HG03108 (cell line): ENCODE results near the gene SWT1.

Experiments
- ATAC-seq: cut with Tn5 transposase; IDR thresholded peaks from one replicate; pipeline ENCODE4 v1.9.1; 2021; ENCODE audit warnings: moderate library complexity; ENCODE audit not compliant: unreplicated experiment

Gene SWT1

GRCh38 chr1:185284533-185285276, 127.7 kb downstream of the SWT1 start:
- no peak for ATAC-seq

DNA sequence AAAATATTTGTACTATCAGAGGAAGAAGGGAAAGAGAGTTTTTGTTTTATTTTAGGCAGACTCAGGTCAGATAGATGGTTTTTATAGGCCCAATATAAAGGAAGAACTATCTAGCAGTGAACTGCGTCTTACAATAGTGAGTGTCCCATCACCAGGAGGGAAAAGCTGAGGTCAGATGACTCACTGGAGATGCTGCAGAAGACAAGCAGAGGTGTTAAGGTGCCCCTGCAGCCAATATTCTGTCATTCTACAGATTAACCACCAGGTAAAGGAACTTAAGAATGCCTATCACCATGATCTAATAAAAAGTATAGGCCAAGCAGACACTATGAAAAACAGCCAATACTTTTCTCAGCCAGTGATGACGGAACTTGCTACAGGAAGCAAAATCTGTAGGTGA, 130.5 kb downstream of the SWT1 start:
- no peak for ATAC-seq

DNA sequence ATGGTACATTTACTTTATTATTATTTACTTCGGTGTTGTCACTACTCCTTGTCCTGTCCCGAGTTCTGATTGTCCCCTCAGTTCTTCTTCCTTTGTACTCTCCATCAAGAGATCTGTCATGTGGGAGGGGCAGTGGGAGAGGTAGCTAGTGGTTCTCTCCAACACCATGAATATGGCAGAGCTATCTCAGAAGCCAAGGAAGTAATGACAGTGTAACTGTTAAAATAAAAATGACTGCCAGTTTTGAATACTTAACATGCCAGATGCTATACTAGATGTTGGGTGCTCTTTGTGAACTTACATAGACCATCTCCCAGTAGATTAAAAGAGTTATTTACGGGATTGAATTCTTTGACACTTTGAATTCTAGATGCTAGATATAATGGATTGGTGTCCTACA, 131.5 kb downstream of the SWT1 start:
- no peak for ATAC-seq

DNA sequence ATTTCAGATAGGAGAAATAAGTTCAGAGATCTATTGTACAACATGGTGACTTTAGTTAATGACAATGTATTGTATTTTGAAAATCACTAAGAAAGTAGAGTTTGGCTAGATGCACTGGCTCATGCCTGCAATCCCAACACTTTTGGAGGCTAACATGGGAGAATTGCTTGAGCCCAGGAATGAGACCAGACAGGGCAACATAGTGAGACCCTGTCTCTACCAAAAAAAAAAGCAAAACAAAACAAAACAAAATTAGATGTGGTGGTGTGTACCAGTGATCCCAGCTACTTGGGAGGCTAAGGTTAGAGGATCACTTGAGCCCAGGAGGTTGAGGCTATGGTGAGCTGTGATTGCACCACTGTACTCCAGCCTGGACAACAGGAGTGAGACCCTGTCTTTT, 132.9 kb downstream of the SWT1 start:
- ATAC-seq = no peak

DNA sequence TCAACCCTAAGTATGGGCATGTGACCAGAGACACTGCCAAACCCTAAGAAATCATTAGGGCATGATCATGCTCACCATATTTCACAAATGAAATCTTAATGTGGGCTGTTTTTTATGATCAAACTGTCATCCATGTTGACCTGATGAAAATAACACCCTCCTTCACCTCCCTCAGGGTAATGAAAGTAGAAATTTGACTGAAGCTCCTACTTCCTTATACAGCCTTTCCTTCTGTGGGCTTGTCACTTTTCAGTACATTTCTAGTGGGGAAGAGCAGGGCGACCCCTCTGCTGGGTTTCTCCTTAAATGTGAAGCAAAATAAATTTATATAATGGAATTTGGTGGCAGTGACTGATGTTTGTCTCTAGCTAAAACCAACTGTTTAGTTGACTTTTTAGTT, 134.2 kb downstream of the SWT1 start:
- ATAC-seq = no peak

GRCh38 chr1:185291652-185292051, 134.7 kb downstream of the SWT1 start:
- ATAC-seq = no peak

DNA sequence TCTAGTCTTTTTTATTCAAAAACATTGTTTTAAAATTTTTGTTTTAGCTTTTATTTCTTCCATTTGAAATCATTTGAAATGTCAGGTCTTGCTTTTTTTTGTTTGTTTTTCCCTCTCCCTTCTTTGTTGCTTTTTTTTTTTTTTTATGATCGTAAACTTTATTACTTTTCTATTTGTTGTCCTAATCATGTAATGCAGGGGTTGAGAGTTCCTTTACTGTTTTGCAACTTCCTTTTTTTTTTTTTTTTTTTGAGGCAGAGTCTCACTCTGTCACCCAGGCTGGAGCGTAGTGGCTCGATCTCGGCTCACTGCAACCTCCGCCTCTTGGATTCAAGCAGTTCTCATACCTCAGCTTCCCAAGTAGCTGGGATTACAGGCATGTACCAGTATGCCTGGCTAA, 135.3 kb downstream of the SWT1 start:
- ATAC-seq = no peak

- ATAC-seq = no peak
Measured at GRCh38 chr1:185293967-185294542, 137.1 kb downstream of the SWT1 start.

DNA sequence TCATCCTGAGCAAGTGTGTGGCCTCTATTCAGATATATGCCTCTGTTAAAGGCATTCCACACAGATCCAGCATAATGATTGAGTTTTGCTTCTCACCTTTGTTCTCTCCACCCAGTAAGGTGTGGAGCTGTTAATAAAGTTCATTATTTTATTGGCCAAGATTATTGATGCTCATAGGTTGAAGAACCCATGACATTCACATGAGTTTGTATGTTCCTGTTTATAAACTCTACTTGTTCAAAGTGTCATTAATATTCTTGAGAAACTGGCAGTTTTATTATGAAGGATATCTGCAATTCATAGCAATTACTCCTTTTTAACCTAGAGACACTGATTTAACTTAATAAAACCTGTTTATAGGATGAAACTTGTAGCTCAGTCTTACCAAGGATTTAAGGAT, 138.1 kb downstream of the SWT1 start:
- ATAC-seq = no peak

GRCh38 chr1:185297982-185298381, 141.0 kb downstream of the SWT1 start:
- ATAC-seq = no peak

DNA sequence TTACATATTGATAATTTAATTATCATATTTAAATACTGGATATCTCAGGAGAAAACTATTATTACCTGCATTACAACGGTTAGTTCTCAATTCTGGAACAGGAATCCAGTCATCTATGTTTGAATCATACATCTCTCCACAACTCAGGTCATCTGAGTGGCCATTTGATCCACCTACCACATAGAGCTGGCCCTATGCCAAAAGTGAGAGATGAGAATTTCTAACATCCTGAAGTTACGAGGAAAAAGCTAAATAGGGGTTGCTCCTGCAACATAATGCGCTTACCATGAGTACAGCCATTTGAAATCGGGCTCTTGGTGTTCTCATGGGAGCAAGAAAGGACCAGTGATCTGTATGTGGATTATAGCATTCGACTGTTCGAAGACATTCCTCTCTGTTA, 143.2 kb downstream of the SWT1 start:
- ATAC-seq = no peak

DNA sequence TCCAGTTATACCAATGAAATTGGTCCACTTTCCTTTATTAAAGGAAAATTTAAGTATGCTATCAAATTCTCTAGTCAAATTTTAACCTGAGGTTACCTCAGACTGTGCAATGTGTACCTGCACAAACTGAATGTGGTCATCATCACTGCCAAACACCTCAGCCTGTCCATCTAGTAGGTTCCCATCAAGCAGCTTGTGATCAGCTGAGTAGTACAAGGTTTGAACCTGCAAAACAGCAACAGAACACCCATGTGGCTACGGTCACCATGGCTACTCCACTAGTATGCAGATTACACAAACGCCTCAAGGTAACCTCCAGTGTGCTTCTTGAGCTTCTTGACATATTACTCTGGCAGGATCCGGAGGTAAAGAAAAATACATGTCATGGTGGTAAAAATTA, 148.5 kb downstream of the SWT1 start:
- no peak for ATAC-seq

- no peak for ATAC-seq
Measured at GRCh38 chr1:185308126-185308525, 151.2 kb downstream of the SWT1 start.

- ATAC-seq = no peak
Measured at GRCh38 chr1:185309566-185309965, 152.6 kb downstream of the SWT1 start.

DNA sequence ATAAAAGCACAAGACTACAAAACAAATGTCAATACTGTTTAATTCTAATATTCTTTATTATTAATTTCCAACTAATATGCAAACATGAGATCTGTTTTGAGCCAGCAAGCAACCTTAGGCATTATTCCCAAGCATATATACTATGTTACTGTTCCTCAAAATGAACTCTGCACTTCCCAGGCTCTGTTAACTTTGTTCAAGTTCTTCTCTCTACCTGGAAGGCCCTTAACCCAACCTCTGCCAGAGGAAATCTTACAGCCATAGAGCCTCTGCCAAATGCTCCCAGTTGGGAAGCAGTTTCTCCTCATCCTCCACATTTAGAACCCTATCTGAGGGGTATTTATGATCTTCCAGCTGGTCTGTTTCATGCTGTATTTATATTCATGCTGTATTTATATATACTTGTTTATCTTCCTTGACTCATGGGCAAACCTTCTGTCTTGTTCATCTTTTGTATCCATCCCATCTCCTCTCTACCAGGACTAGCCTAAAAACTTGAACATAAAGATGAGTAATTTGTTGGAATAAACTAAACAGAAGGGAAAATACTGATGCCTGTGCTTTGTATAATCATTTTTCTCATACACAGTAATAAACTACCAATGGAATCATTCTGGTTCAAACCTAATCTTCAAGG, 154.7 kb downstream of the SWT1 start:
- ATAC-seq = no peak

DNA sequence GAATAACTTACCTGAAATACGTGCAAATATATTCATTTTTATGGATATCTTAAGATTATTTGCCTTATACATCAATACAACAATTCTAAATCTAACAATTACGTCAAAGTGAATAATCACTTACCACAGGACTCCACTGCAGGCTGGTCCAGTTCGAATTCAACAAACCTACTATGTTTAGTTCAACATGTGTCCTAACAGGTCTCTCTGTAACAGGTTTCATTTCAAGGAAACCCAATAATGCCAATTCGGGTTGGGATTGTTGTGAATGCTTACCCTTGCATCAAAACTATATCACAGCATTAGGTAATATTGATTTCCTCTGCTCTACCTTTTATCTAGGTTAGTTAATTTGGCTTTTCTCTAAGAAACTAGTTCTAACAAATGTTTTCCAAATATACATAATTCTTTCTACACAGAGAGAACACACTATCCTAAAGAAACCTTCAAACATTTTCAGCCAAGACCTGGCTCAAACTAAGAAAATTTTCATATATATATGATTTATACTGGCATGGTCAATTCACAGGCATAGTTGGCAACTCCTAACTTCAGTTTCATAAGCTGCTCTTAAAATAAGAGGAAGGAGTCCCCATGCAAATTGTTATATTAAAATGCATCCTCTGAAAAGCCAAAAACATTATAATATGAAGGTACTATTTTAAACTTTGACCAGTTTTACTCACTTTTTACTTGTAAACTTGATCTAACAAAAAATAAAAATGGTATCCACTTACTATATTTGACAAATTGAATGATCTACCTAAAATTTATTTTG, 155.6 kb downstream of the SWT1 start:
- ATAC-seq = no peak

GRCh38 chr1:185314411-185314810, 157.4 kb downstream of the SWT1 start:
- ATAC-seq = no peak

- ATAC-seq = no peak
Measured at GRCh38 chr1:185315445-185316071, 158.6 kb downstream of the SWT1 start.

DNA sequence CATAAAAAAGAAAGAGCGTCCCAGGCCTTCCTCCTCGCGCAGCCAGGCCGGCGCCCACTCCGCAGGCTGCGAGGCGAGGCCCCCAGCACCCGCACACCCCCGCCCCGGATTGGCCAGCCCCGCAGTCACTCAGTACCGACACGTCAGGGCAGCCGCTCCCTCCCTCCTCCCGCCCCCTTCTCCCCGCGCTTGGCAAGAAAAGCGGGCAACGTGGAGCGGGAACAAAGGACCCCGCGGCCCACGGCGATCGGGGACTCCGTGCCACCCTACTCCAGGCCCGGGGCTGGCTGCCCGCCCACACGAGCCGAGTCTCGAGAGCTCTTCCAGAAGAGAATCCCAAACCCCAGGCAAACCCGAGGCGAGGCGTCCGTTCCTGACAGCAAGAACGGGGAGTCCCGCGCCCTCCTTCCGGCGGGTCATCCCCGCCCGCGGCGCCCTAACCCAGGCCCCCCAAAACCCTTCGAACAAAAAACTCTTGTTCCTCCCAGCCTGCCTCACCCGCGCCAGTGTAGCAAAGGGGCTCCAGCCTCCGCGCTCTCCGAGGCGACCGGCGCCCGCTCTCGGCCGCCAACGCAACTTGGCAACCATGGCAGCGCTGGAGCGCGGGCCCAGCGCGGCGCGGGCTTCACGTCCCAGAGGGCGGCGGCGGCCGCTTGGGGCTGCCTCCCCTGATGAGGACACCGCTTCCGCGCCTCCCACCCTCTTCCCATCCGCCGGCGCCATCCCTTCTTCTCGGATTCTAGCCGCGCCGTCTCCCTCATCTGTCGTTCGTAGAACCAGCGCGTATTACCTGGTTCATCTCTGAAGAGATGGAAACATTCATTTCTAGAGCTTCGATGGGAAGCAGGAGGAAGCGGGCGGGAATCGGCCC, 159.4 kb downstream of the SWT1 start:
- peak; percentile 47 for ATAC-seq
